ENCODE results near the gene DDOST.

Gene DDOST

GRCh38 chr1:20658166-20658915 lies 2.8 kb downstream of the DDOST start:
- DNase-seq = no peak

- DNase-seq = no peak
Measured at GRCh38 chr1:20657024-20657423, 4.1 kb downstream of the DDOST start.

- DNase-seq = no peak
Measured at GRCh38 chr1:20654104-20654690, 7.0 kb downstream of the DDOST start.

GRCh38 chr1:20652300-20652699 lies 8.9 kb downstream of the DDOST start:
- no peak for DNase-seq

- no peak for DNase-seq
Measured at GRCh38 chr1:20648946-20649345, 12.2 kb downstream of the DDOST start.

GRCh38 chr1:20648438-20648837 lies 12.7 kb downstream of the DDOST start:
- no peak for DNase-seq

GRCh38 chr1:20645414-20645813 lies 15.8 kb downstream of the DDOST start:
- no peak for DNase-seq

GRCh38 chr1:20644416-20644815 lies 16.8 kb downstream of the DDOST start:
- no peak for DNase-seq

- DNase-seq = no peak
Measured at GRCh38 chr1:20643080-20643479, 18.1 kb downstream of the DDOST start.

GRCh38 chr1:20641975-20642374 lies 19.2 kb downstream of the DDOST start:
- DNase-seq = no peak

- DNase-seq = peak; percentile 83
Measured at GRCh38 chr1:20640183-20640597, 21.0 kb downstream of the DDOST start.

GRCh38 chr1:20636785-20637347 lies 24.3 kb downstream of the DDOST start:
- DNase-seq = no peak

- no peak for DNase-seq
Measured at GRCh38 chr1:20634594-20635084, 26.5 kb downstream of the DDOST start.

GRCh38 chr1:20634065-20634593 lies 27.0 kb downstream of the DDOST start:
- no peak for DNase-seq

GRCh38 chr1:20633190-20634064 lies 27.7 kb downstream of the DDOST start, which contains the start of gene PINK1:
Gene PINK1, plus strand, starts transcription at chr1:20633458. Its CDS starts 91 bp downstream, at chr1:20633549.
- DNase-seq = peak; percentile 96

- DNase-seq = no peak
Measured at GRCh38 chr1:20632386-20632785, 28.8 kb downstream of the DDOST start.

GRCh38 chr1:20630729-20631128 lies 30.4 kb downstream of the DDOST start:
- no peak for DNase-seq

GRCh38 chr1:20626524-20626923 lies 34.6 kb downstream of the DDOST start:
- DNase-seq = no peak

- no peak for DNase-seq
Measured at GRCh38 chr1:20626098-20626427, 35.1 kb downstream of the DDOST start.

- DNase-seq = no peak
Measured at GRCh38 chr1:20625176-20626097, 35.7 kb downstream of the DDOST start.

- no peak for DNase-seq
Measured at GRCh38 chr1:20624709-20625108, 36.5 kb downstream of the DDOST start.

GRCh38 chr1:20621012-20621411 lies 40.2 kb downstream of the DDOST start:
- DNase-seq = no peak

Measured in activated effector memory CD4-positive, alpha-beta T cell treated with anti-CD3 and anti-CD28 coated beads, Interleukin-2, amount 50 U/mL, for 16 hours (primary cell).